Measurements from ENCODE around the gene COX6A1.
A peak's percentile ranks its signal among the peaks of the same experiment; 100 is the strongest.

Gene COX6A1

GRCh38 chr12:120453060-120453750, 15.3 kb downstream of the COX6A1 start:
- no peak overlapping the region for H3K4me2 ChIP-seq (ENCODE audit: low read depth, low read length, poor library complexity, severe bottlenecking)
- H3K9me3 ChIP-seq (ENCODE audit: insufficient read depth, low read length), result no peaks in the 10 kb centered on the region
- 0 out of 2 replicates have a peak, but pooled peaks cover 4% of the 10 kb centered on the region for H3K36me3 ChIP-seq (ENCODE audit: low read length)
- peaks cover 25% of the 10 kb centered on the region for H3K79me2 ChIP-seq (ENCODE audit: insufficient read depth, low read length)
- peaks cover 23% of the 10 kb centered on the region; the same call in 1 of the 2 replicates for H3F3A ChIP-seq (ENCODE audit: insufficient read depth)
- no peaks in the 10 kb centered on the region for H3K27me3 ChIP-seq (ENCODE audit: low read length)
- H4K20me1 ChIP-seq (ENCODE audit: low read depth, low read length), result no peaks in the 10 kb centered on the region; the same call in 1 of the 2 replicates
- H3K9me2 ChIP-seq (replicated peaks; ENCODE audit: insufficient read depth, low read length), result no peaks in the 10 kb centered on the region
- H3K9ac ChIP-seq (ENCODE audit: low read length), result no peak overlapping the region
- no peak overlapping the region for H3K4me3 ChIP-seq (ENCODE audit: insufficient read depth, low read length, poor library complexity, severe bottlenecking)
- no peak for TF ChIP-seq EZH2phosphoT487 (conservative IDR thresholded peaks at IDR 0.05; ENCODE audit: low read length)
- no peak for TF ChIP-seq CTCF (IDR thresholded peaks at IDR 0.05; ENCODE audit: insufficient read depth, low read length, poor library complexity, severe bottlenecking)
- no peak overlapping the region for H2AFZ ChIP-seq (ENCODE audit: low read depth, low read length, severe bottlenecking)
- H3K27ac ChIP-seq (ENCODE audit: low read depth, low read length), result no peak overlapping the region

GRCh38 chr12:120453977-120454376, 16.1 kb downstream of the COX6A1 start:
- Histone ChIP-seq H4K20me1 (ENCODE audit: low read depth, low read length) (no peaks in the 10 kb centered on the region; the same call in 1 of the 2 replicates), H3K79me2 (ENCODE audit: insufficient read depth, low read length) (peaks cover 18% of the 10 kb centered on the region), H3K27ac (ENCODE audit: low read depth, low read length) (no peak overlapping the region), H2AFZ (ENCODE audit: low read depth, low read length, severe bottlenecking) (no peak overlapping the region), H3K4me2 (ENCODE audit: low read depth, low read length, poor library complexity, severe bottlenecking) (no peak overlapping the region), H3K27me3 (ENCODE audit: low read length) (no peaks in the 10 kb centered on the region), H3K36me3 (ENCODE audit: low read length) (0 out of 2 replicates have a peak, but pooled peaks cover 4% of the 10 kb centered on the region), H3K4me3 (ENCODE audit: insufficient read depth, low read length, poor library complexity, severe bottlenecking) (no peak overlapping the region), H3K9me3 (ENCODE audit: insufficient read depth, low read length) (no peaks in the 10 kb centered on the region), H3F3A (ENCODE audit: insufficient read depth) (peaks cover 27% of the 10 kb centered on the region; the same call in 1 of the 2 replicates), H3K9ac (ENCODE audit: low read length) (no peak overlapping the region), H3K9me2 (replicated peaks; ENCODE audit: insufficient read depth, low read length) (no peaks in the 10 kb centered on the region)
- TF ChIP-seq EZH2phosphoT487 (conservative IDR thresholded peaks at IDR 0.05; ENCODE audit: low read length) (no peak), CTCF (IDR thresholded peaks at IDR 0.05; ENCODE audit: insufficient read depth, low read length, poor library complexity, severe bottlenecking) (peak; percentile 62)

DNA sequence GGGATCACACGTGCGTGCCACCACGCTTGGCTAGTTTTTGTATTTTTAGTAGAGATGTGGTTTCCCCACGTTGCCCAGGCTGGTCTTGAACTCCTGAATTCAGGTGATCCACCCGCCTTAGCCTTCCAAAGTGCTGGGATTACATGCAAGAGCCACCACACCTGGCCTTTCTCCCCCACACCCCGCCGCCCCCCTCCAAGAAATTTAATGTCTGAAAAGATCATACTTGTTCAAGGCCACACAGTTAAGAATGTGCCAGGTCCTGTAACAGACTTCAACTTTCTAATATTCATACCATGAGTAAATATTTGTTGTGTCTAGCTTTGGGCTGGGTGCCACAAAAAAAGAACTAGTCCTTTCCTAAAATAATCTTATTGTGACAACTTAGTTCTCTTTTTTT, 17.4 kb downstream of the COX6A1 start:
- H2AFZ ChIP-seq (ENCODE audit: low read depth, low read length, severe bottlenecking), result no peak overlapping the region
- 0 out of 2 replicates have a peak, but pooled peaks cover 8% of the 10 kb centered on the region for H3K36me3 ChIP-seq (ENCODE audit: low read length)
- no peak overlapping the region for H3K4me2 ChIP-seq (ENCODE audit: low read depth, low read length, poor library complexity, severe bottlenecking)
- H3K27ac ChIP-seq (ENCODE audit: low read depth, low read length), result peak overlapping the region; percentile 51; the same call in 1 of the 2 replicates
- H3K4me3 ChIP-seq (ENCODE audit: insufficient read depth, low read length, poor library complexity, severe bottlenecking), result no peak overlapping the region
- H3K79me2 ChIP-seq (ENCODE audit: insufficient read depth, low read length), result peaks cover 11% of the 10 kb centered on the region
- no peaks in the 10 kb centered on the region for H3K9me2 ChIP-seq (replicated peaks; ENCODE audit: insufficient read depth, low read length)
- no peaks in the 10 kb centered on the region for H3K9me3 ChIP-seq (ENCODE audit: insufficient read depth, low read length)
- H3K27me3 ChIP-seq (ENCODE audit: low read length), result no peaks in the 10 kb centered on the region
- H3F3A ChIP-seq (ENCODE audit: insufficient read depth), result peaks cover 29% of the 10 kb centered on the region
- H3K9ac ChIP-seq (ENCODE audit: low read length), result no peak overlapping the region
- TF ChIP-seq CTCF (IDR thresholded peaks at IDR 0.05; ENCODE audit: insufficient read depth, low read length, poor library complexity, severe bottlenecking), result no peak
- TF ChIP-seq EZH2phosphoT487 (conservative IDR thresholded peaks at IDR 0.05; ENCODE audit: low read length), result no peak
- no peaks in the 10 kb centered on the region; the same call in 1 of the 2 replicates for H4K20me1 ChIP-seq (ENCODE audit: low read depth, low read length)

Measured in SU-DHL-6 (cell line).